Measurements from ENCODE around the gene TGM4.

The TGM4 gene

GRCh38 chr3:44952689-44953088 is 78.3 kb downstream of the TGM4 start:
- DNase-seq (ENCODE audit: low read depth in 2 of 2, low spot score in 1 of 2) = no peak

GRCh38 chr3:44954304-44954703 is 79.9 kb downstream of the TGM4 start:
- DNase-seq (ENCODE audit: low read depth in 2 of 2, low spot score in 1 of 2) = no peak

- no peak for DNase-seq (ENCODE audit: low read depth in 2 of 2, low spot score in 1 of 2)
Measured at GRCh38 chr3:44954962-44955361, 80.6 kb downstream of the TGM4 start.

DNA sequence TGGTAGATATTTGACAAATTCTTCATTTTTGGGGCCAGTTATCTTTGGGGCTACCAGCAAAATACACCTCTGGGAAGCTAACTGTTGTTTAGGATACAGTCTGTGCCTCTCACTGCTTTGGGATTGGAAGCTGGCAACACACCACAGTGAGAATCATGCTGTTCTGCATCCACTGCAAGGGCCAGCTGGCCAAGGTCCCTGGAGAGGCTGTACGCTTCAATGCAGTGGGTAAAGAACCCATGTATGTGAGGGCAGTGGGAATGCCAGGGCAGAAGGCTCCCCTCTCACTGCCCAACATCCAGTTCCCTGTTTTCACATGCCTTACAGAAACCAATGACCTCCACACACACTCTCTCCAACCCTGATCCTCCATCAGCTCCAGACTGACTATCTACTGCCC is 81.5 kb downstream of the TGM4 start:
- no peak for DNase-seq (ENCODE audit: low read depth in 2 of 2, low spot score in 1 of 2)

DNA sequence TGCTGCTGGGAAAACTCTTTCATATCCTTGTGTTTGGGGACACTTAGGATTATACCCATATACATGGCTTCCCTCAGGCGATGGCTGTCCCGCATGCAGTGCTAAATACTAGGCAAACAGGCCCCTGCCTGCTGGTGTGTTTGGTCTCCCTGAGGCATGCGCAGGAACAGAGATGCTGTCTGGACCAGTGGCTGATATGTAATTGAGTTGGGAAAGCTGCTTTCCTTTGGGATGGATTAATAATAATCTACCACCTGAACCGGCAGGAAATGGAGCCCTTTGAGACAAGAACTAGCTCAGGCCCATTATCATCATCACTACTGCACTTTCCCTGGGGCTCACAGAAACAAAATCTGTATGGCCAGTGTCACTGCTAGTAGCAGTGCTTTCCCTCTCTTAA is 83.6 kb downstream of the TGM4 start:
- DNase-seq (ENCODE audit: low read depth in 2 of 2, low spot score in 1 of 2) = no peak

DNA sequence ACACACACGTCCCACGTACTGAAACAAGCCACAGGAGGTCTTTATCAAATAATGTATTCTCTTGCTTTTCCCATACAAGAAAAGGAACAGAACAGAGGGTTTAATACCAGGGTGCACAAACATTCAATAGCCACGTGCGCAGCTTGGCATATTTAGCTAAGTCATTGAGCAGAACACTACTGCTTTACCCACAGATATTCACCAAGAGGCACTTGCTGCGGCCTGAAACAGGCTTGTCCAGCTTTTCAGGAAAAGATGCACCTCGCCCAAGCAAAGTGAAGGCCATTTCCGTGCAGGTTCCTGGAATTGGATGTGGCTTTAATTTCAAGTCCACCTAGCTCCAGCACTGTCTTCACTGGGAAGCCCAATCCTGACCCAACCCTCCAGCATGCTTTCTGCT is 84.0 kb downstream of the TGM4 start:
- no peak for DNase-seq (ENCODE audit: low read depth in 2 of 2, low spot score in 1 of 2)

- DNase-seq (ENCODE audit: low read depth in 2 of 2, low spot score in 1 of 2) = no peak
Measured at GRCh38 chr3:44960387-44961026, 86.1 kb downstream of the TGM4 start.

- DNase-seq (ENCODE audit: low read depth in 2 of 2, low spot score in 1 of 2) = no peak
Measured at GRCh38 chr3:44961888-44962287, 87.5 kb downstream of the TGM4 start.

DNA sequence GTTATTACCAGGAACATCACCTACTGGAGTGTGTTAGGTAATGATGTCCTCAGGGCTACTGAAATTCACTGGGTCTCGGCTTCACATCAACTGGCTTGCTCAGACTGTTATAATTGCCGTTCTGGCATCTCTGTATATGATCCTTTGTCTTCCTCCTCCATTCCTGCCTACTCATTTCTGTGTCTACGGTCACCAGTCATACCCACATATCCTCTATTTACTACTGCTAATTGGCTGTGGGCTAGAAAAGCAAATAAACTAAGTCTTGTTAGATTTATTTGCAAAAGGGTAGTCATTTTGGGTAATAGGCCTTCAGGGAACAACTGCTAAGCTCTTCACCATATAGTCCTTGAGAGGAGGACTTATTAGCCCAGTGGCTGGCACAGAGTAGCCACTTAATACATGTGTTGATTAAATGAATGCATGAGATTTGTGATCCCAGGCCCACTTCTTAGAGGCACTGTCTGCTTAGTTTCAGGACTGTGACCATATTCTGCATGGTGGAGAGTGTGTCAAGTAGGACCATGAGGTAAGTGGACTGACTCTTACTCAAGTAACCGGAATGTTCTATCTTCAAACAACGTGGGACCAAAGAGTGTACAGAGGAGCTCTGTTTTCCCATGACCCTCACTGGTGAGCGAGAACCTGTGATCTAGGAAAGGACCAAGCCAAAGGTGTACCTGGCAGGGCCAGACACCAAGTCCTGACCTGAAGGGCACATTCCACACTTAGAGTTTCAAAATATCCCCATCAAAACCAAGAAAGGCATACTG is 88.4 kb downstream of the TGM4 start:
- DNase-seq (ENCODE audit: low read depth in 2 of 2, low spot score in 1 of 2) = no peak

GRCh38 chr3:44963571-44964325 is 89.3 kb downstream of the TGM4 start:
- DNase-seq (ENCODE audit: low read depth in 2 of 2, low spot score in 1 of 2) = no peak
